Fibroblast of peridontal ligament (primary cell): ENCODE measurements around the gene SSH2.
"Not testable (repeated sequence)": the region's sequence is repeated elsewhere in the genome, so short reads cannot be mapped to it uniquely, and the experiment has no call there.

Experiments
- DNase-seq: peaks from one replicate; pipeline ENCODE4 v3.0.0-alpha.2; 2010; ENCODE audit errors: extremely low read depth

Gene SSH2

GRCh38 chr17:29929533-29930408, at the start of gene SSH2:
TSS of gene SSH2 (minus strand) at chr17:29930228. CDS start at chr17:29930000, 228 bp downstream.
- DNase-seq = peak; percentile 61

GRCh38 chr17:29977836-29978235, 47.8 kb upstream of the SSH2 start:
- DNase-seq = peak; percentile 58

GRCh38 chr17:29973005-29973404, 43.0 kb upstream of the SSH2 start:
- no peak for DNase-seq

- DNase-seq = no peak
These were observed 42.2 kb upstream of the SSH2 start for GRCh38 chr17:29972277-29972676.

- DNase-seq = no peak
These were observed 38.2 kb upstream of the SSH2 start for GRCh38 chr17:29968271-29968670.

GRCh38 chr17:29962656-29963055, 32.6 kb upstream of the SSH2 start:
- no peak for DNase-seq

- DNase-seq = no peak
These were observed 29.8 kb upstream of the SSH2 start for GRCh38 chr17:29959658-29960337.

- no peak for DNase-seq
These were observed 29.1 kb upstream of the SSH2 start for GRCh38 chr17:29958947-29959657.

- DNase-seq = not testable (repeated sequence)
These were observed 27.5 kb upstream of the SSH2 start for GRCh38 chr17:29957488-29957887.

GRCh38 chr17:29956225-29956624, 26.2 kb upstream of the SSH2 start:
- DNase-seq = no peak

GRCh38 chr17:29954405-29954804, 24.4 kb upstream of the SSH2 start:
- DNase-seq = no peak

- DNase-seq = no peak
These were observed 19.7 kb upstream of the SSH2 start for GRCh38 chr17:29949696-29950095.

GRCh38 chr17:29948448-29949215, 18.6 kb upstream of the SSH2 start:
- no peak for DNase-seq

- DNase-seq = no peak
These were observed 15.3 kb upstream of the SSH2 start for GRCh38 chr17:29945281-29945680.

GRCh38 chr17:29941334-29941733, 11.3 kb upstream of the SSH2 start, which contains the start of gene EFCAB5:
TSS of gene EFCAB5 (plus strand) at chr17:29941634. CDS start at chr17:29941797, 163 bp downstream.
- DNase-seq = no peak

- no peak for DNase-seq
These were observed 6.7 kb upstream of the SSH2 start for GRCh38 chr17:29936724-29937123.

- DNase-seq = not testable (repeated sequence)
These were observed 5.9 kb upstream of the SSH2 start for GRCh38 chr17:29935909-29936308.

GRCh38 chr17:29933379-29933778, 3.4 kb upstream of the SSH2 start:
- peak; percentile 66 for DNase-seq

GRCh38 chr17:29931231-29931932, 1.4 kb upstream of the SSH2 start:
- DNase-seq = peak; percentile 81

GRCh38 chr17:29930409-29931010, 482 bp upstream of the SSH2 start:
- peak; percentile 54 for DNase-seq
